Activated CD4-positive, alpha-beta T cell treated with anti-CD3 and anti-CD28 coated beads, Interleukin-2, amount 10 ng/mL, durations not matched to agents 24 days and 14 days (primary cell): ENCODE results near the gene OR51E2. TPM values are rescaled to one million over a fixed set of nuclear protein-coding genes. Genes with fewer than 3 reads are reported as not detected.
"Not testable (repeated sequence)": the region's sequence is repeated elsewhere in the genome, so short reads cannot be mapped to it uniquely, and the experiment has no call there.

ENCODE experiments used
- DNase-seq: peaks from one replicate; pipeline ENCODE4 v3.0.0; 2022
- H3K27ac Mint-ChIP-seq: one replicate; pipeline ENCODE4 v1.8.0; 2022; ENCODE audit warnings: mild to moderate bottlenecking, mixed read lengths
- H3K27me3 Mint-ChIP-seq: one replicate; pipeline ENCODE4 v1.8.0; 2022; ENCODE audit warnings: mixed read lengths
- H3K36me3 Mint-ChIP-seq: one replicate; pipeline ENCODE4 v1.8.0; 2022; ENCODE audit warnings: low read depth, mild to moderate bottlenecking, mixed read lengths
- H3K4me1 Mint-ChIP-seq: one replicate; pipeline ENCODE4 v1.8.0; 2021; ENCODE audit warnings: mixed read lengths
- H3K4me3 Mint-ChIP-seq: one replicate; pipeline ENCODE4 v1.8.0; 2022; ENCODE audit warnings: mild to moderate bottlenecking, moderate library complexity, mixed read lengths
- H3K9me3 Mint-ChIP-seq: one replicate; pipeline ENCODE4 v1.8.0; 2021; ENCODE audit warnings: mixed read lengths
- intact Hi-C: fragments of 100-400 bp; cut with micrococcal nuclease; formaldehyde crosslinking; loops from one replicate; pipeline ENCODE4 v1.15.1; 2023
- total RNA-seq: library from RNA; stranded (reverse); gene quantifications from 2 replicates; pipeline ENCODE4 v1.2.3, GENCODE V29; 2022

Gene OR51E2
- not detected in 2 replicates for total RNA-seq

- no peaks in the 10 kb centered on the region for H3K9me3 Mint-ChIP-seq
- H3K36me3 Mint-ChIP-seq: no peaks in the 10 kb centered on the region
- DNase-seq: no peak
- no peak within 1 kb of the TSS for H3K4me3 Mint-ChIP-seq
- no peak within 1 kb of the TSS for H3K27ac Mint-ChIP-seq
- H3K27me3 Mint-ChIP-seq: peaks cover 2% of the 10 kb centered on the region
- H3K4me1 Mint-ChIP-seq: peaks cover 2% of the 10 kb centered on the region
- intact Hi-C loops: no loop called here
These were observed at the start of gene OR51E2 for GRCh38 chr11:4697585-4697984. TSS of gene OR51E2 (minus strand) at chr11:4697853. CDS start at chr11:4682711, 15,142 bp downstream.

GRCh38 chr11:4740735-4741134, 43.1 kb upstream of the OR51E2 start:
- no peak for DNase-seq
- no peak overlapping the region for H3K27ac Mint-ChIP-seq
- no peaks in the 10 kb centered on the region for H3K27me3 Mint-ChIP-seq
- H3K9me3 Mint-ChIP-seq: no peaks in the 10 kb centered on the region
- H3K4me3 Mint-ChIP-seq: no peak overlapping the region
- no peaks in the 10 kb centered on the region for H3K4me1 Mint-ChIP-seq
- intact Hi-C loops: no loop called here
- no peaks in the 10 kb centered on the region for H3K36me3 Mint-ChIP-seq

GRCh38 chr11:4727171-4727570, 29.5 kb upstream of the OR51E2 start:
- Mint-ChIP-seq H3K27ac (no peak overlapping the region), H3K36me3 (no peaks in the 10 kb centered on the region), H3K4me1 (no peaks in the 10 kb centered on the region), H3K9me3 (no peaks in the 10 kb centered on the region), H3K27me3 (no peaks in the 10 kb centered on the region), H3K4me3 (no peak overlapping the region)
- intact Hi-C loops: no loop called here
- no peak for DNase-seq

- H3K27ac Mint-ChIP-seq, H3K36me3 Mint-ChIP-seq, H3K9me3 Mint-ChIP-seq, DNase-seq, H3K4me1 Mint-ChIP-seq, H3K4me3 Mint-ChIP-seq, H3K27me3 Mint-ChIP-seq, intact Hi-C loops: not testable (repeated sequence)
These were observed 25.2 kb upstream of the OR51E2 start for GRCh38 chr11:4722616-4723534.

- Mint-ChIP-seq H3K36me3 (no peaks in the 10 kb centered on the region), H3K27me3 (peaks cover 3% of the 10 kb centered on the region), H3K4me3 (no peak overlapping the region), H3K27ac (no peak overlapping the region), H3K4me1 (no peaks in the 10 kb centered on the region), H3K9me3 (no peaks in the 10 kb centered on the region)
- no peak for DNase-seq
- intact Hi-C loops: no loop called here
These were observed 16.6 kb upstream of the OR51E2 start for GRCh38 chr11:4714300-4714699.

- no peak for DNase-seq
- intact Hi-C loops: no loop called here
- no peak overlapping the region for H3K27ac Mint-ChIP-seq
- H3K27me3 Mint-ChIP-seq: peaks cover 3% of the 10 kb centered on the region
- H3K4me3 Mint-ChIP-seq: no peak overlapping the region
- no peaks in the 10 kb centered on the region for H3K36me3 Mint-ChIP-seq
- no peaks in the 10 kb centered on the region for H3K4me1 Mint-ChIP-seq
- no peaks in the 10 kb centered on the region for H3K9me3 Mint-ChIP-seq
These were observed 15.6 kb upstream of the OR51E2 start for GRCh38 chr11:4713241-4713640.

- Mint-ChIP-seq H3K36me3 (no peaks in the 10 kb centered on the region), H3K4me3 (no peak overlapping the region), H3K27me3 (peaks cover 2% of the 10 kb centered on the region), H3K4me1 (no peaks in the 10 kb centered on the region), H3K9me3 (no peaks in the 10 kb centered on the region), H3K27ac (no peak overlapping the region)
- intact Hi-C loops: no loop called here
- DNase-seq: no peak
These were observed 7.2 kb upstream of the OR51E2 start for GRCh38 chr11:4704790-4705334.

GRCh38 chr11:4704054-4704789, 6.6 kb upstream of the OR51E2 start, which contains the start of gene MMP26:
TSS of gene MMP26 (plus strand) at chr11:4704784.
- Mint-ChIP-seq H3K4me3 (no peak within 1 kb of the TSS), H3K27me3 (peaks cover 2% of the 10 kb centered on the region), H3K36me3 (no peaks in the 10 kb centered on the region), H3K27ac (no peak within 1 kb of the TSS), H3K4me1 (peaks cover 2% of the 10 kb centered on the region), H3K9me3 (no peaks in the 10 kb centered on the region)
- intact Hi-C loops: no loop called here
- no peak for DNase-seq

- Mint-ChIP-seq H3K27me3 (peaks cover 2% of the 10 kb centered on the region), H3K36me3 (no peaks in the 10 kb centered on the region), H3K4me3 (no peak overlapping the region), H3K9me3 (no peaks in the 10 kb centered on the region), H3K27ac (no peak overlapping the region), H3K4me1 (peaks cover 2% of the 10 kb centered on the region)
- intact Hi-C loops: no loop called here
- no peak for DNase-seq
These were observed 2.8 kb upstream of the OR51E2 start for GRCh38 chr11:4700436-4700820.

GRCh38 chr11:4699697-4700435, 2.2 kb upstream of the OR51E2 start:
- no peak overlapping the region for H3K4me3 Mint-ChIP-seq
- intact Hi-C loops: no loop called here
- H3K9me3 Mint-ChIP-seq: no peaks in the 10 kb centered on the region
- H3K27me3 Mint-ChIP-seq: peaks cover 2% of the 10 kb centered on the region
- H3K4me1 Mint-ChIP-seq: peaks cover 2% of the 10 kb centered on the region
- no peak overlapping the region for H3K27ac Mint-ChIP-seq
- no peaks in the 10 kb centered on the region for H3K36me3 Mint-ChIP-seq
- no peak for DNase-seq

- no peaks in the 10 kb centered on the region for H3K9me3 Mint-ChIP-seq
- intact Hi-C loops: no loop called here
- H3K4me1 Mint-ChIP-seq: peaks cover 2% of the 10 kb centered on the region
- peaks cover 2% of the 10 kb centered on the region for H3K27me3 Mint-ChIP-seq
- H3K27ac Mint-ChIP-seq: no peak overlapping the region
- no peaks in the 10 kb centered on the region for H3K36me3 Mint-ChIP-seq
- DNase-seq: no peak
- H3K4me3 Mint-ChIP-seq: no peak overlapping the region
These were observed 2.2 kb downstream of the OR51E2 start for GRCh38 chr11:4695442-4695841.

GRCh38 chr11:4684631-4685285, 12.9 kb downstream of the OR51E2 start:
- Mint-ChIP-seq H3K4me1 (no peaks in the 10 kb centered on the region), H3K9me3 (no peaks in the 10 kb centered on the region), H3K36me3 (no peaks in the 10 kb centered on the region), H3K4me3 (no peak overlapping the region), H3K27me3 (no peaks in the 10 kb centered on the region), H3K27ac (no peak overlapping the region)
- intact Hi-C loops: no loop called here
- DNase-seq: no peak
